Stomach (tissue), 9 donors: ENCODE data around the gene PRRT2. TPM values are rescaled to one million over a fixed set of nuclear protein-coding genes. Genes with fewer than 3 reads are reported as not detected.

ENCODE experiments used
- DNase-seq, 2 donors: peaks; one replicate each; pipeline versions ENCODE4 v3.0.0 to v3.0.0-alpha.2; 2013 to 2019
- H3K27ac ChIP-seq, 5 donors: fragments of 200-600 bp in 4 of 5; sonication (generic) in 4 of 5; one replicate each; pipeline ENCODE4 v1.5.1; 2013 to 2019; ENCODE audit warnings: mild to moderate bottlenecking in 1 of 5, moderate library complexity in 1 of 5
- H3K27me3 ChIP-seq, 3 donors: fragments of 200-600 bp; sonication (generic); one replicate each; pipeline ENCODE4 v1.5.1; 2017 to 2019; ENCODE audit warnings: mixed run types in 1 of 3
- H3K36me3 ChIP-seq, 4 donors: fragments of 200-600 bp; sonication (generic); 1 replicate in 3 of 4; 2 replicates in 1 of 4; pipeline ENCODE4 v1.5.1; 2016 to 2019
- H3K4me1 ChIP-seq, 4 donors: fragments of 200-600 bp; sonication (generic); one replicate each; pipeline ENCODE4 v1.5.1; 2016 to 2019
- H3K4me3 ChIP-seq, 4 donors: fragments of 200-600 bp; sonication (generic) in 3 of 4; one replicate each; pipeline ENCODE4 v1.5.1; 2016 to 2019; ENCODE audit warnings: mild to moderate bottlenecking in 1 of 4
- H3K9me3 ChIP-seq, 4 donors: fragments of 200-600 bp; sonication (generic); one replicate each; pipeline ENCODE4 v1.5.1; 2016 to 2019
- CTCF ChIP-seq, 7 experiments: fragments of 450-650 bp in 4 of 7; fragments of 200-600 bp in 3 of 7; sonication (generic) in 3 of 7; IDR thresholded peaks; one replicate each; pipeline ENCODE4 v1.5.1; 2016 to 2019; ENCODE audit warnings: antibody characterized with exemption in 7 of 7, control low read depth in 2 of 7, mild to moderate bottlenecking in 1 of 7
- EP300 ChIP-seq: sonication (generic); formaldehyde crosslinking; IDR thresholded peaks from one replicate; pipeline ENCODE4 v1.6.1; 2017; ENCODE audit warnings: antibody characterized with exemption
- POLR2A ChIP-seq, 4 donors: fragments of 450-650 bp; IDR thresholded peaks; one replicate each; pipeline ENCODE4 v1.6.1; 2016; ENCODE audit warnings: antibody characterized with exemption in 4 of 4, control low read depth in 2 of 4, mild to moderate bottlenecking in 1 of 4, moderate library complexity in 1 of 4
- POLR2AphosphoS5 ChIP-seq, 3 donors: sonication (generic); formaldehyde crosslinking; IDR thresholded peaks; one replicate each; pipeline ENCODE4 v1.6.1; 2016; ENCODE audit warnings: antibody characterized with exemption in 3 of 3
- WGBS, 5 donors: extraction: QIAGEN DNeasy Blood & Tissue Kit in 3 of 5; methylation state at CpG; one replicate each; pipeline versions ENCODE4 v1.1.5 to v1.1.7; 2013 to 2018; 5-methylcytosine and 5-hydroxymethylcytosine counted together
- intact Hi-C: fragments of 100-400 bp; cut with DNase I; formaldehyde crosslinking; loops from one replicate; pipeline ENCODE4 v1.15.1; 2023; ENCODE audit warnings: low total_unique reads
- polyA plus RNA-seq, 3 donors: library from polyadenylated mRNA; stranded (reverse); fragments of 200-250 nt; gene quantifications; one replicate each; pipeline ENCODE4 v1.2.3, GENCODE V29; 2013
- total RNA-seq, 5 donors: library from RNA; depleted of rRNA; stranded (reverse); fragments of >200 nt; gene quantifications; one replicate each; pipeline versions ENCODE4 v1.1.0 to v1.2.3, GENCODE V29; 2014 to 2016
- donor health status: healthy with polysubstance abuse.
- donor health status: Bipolar disorder and iron deficiency.
- donor health status: healthy.

PRRT2 gene
- total and polyA plus RNA-seq, 8 donors = 0.62 to 17.4 (median 4.0) TPM; not detected in 3

GRCh38 chr16:29837841-29838240, 25.8 kb downstream of the PRRT2 start:
- WGBS, 5 donors = 91 to 96% (median 94%) methylated on average over 5 of the region's 5 CpGs
- H3K36me3 ChIP-seq = peaks cover 89 to 100% (median 100%) of the 10 kb centered on the region in 4 donors
- H3K4me3 ChIP-seq = no peak overlapping the region
- no peak overlapping the region for H3K27ac ChIP-seq
- no peaks in the 10 kb centered on the region for H3K27me3 ChIP-seq
- intact Hi-C loops = no loop called here
- TF ChIP-seq CTCF (IDR thresholded peaks at IDR 0.05) (no peak), POLR2AphosphoS5 (IDR thresholded peaks at IDR 0.05) (no peak), POLR2A (IDR thresholded peaks at IDR 0.05) (no peak), EP300 (no peak)
- no peaks in the 10 kb centered on the region for H3K4me1 ChIP-seq
- DNase-seq = no peak
- H3K9me3 ChIP-seq = no peaks in the 10 kb centered on the region

GRCh38 chr16:29839822-29840221, 27.8 kb downstream of the PRRT2 start:
- no peaks in the 10 kb centered on the region for H3K4me1 ChIP-seq
- no peaks in the 10 kb centered on the region for H3K27me3 ChIP-seq
- no peak overlapping the region for H3K27ac ChIP-seq
- no peak for TF ChIP-seq POLR2A (IDR thresholded peaks at IDR 0.05)
- no peak for TF ChIP-seq POLR2AphosphoS5 (IDR thresholded peaks at IDR 0.05)
- no peak for TF ChIP-seq EP300
- no peak for TF ChIP-seq CTCF (IDR thresholded peaks at IDR 0.05)
- intact Hi-C loops = no loop called here
- no peak for DNase-seq
- no peak overlapping the region for H3K4me3 ChIP-seq
- H3K36me3 ChIP-seq = peaks cover 84 to 100% (median 98%) of the 10 kb centered on the region in 4 donors
- no peaks in the 10 kb centered on the region for H3K9me3 ChIP-seq
- WGBS, 5 donors = 88 to 95% (median 92%) methylated on average over 6 of the region's 6 CpGs

GRCh38 chr16:29840240-29840639, 28.2 kb downstream of the PRRT2 start:
- Histone ChIP-seq H3K4me1 (no peaks in the 10 kb centered on the region), H3K27ac (no peak overlapping the region), H3K27me3 (no peaks in the 10 kb centered on the region), H3K36me3 (peaks cover 84 to 100% (median 98%) of the 10 kb centered on the region in 4 donors), H3K9me3 (no peaks in the 10 kb centered on the region), H3K4me3 (no peak overlapping the region)
- DNase-seq = no peak
- 78 to 87% (median 83%) methylated on average over 8 to 10 of the region's 10 CpGs for WGBS, 5 donors
- intact Hi-C loops = no loop called here
- TF ChIP-seq POLR2A (IDR thresholded peaks at IDR 0.05) = no peak
- no peak for TF ChIP-seq POLR2AphosphoS5 (IDR thresholded peaks at IDR 0.05)
- TF ChIP-seq CTCF (IDR thresholded peaks at IDR 0.05) = no peak
- no peak for TF ChIP-seq EP300

- H3K27me3 ChIP-seq = no peaks in the 10 kb centered on the region
- no peaks in the 10 kb centered on the region for H3K9me3 ChIP-seq
- no peak overlapping the region for H3K4me3 ChIP-seq
- no peaks in the 10 kb centered on the region for H3K4me1 ChIP-seq
- 90 to 93% (median 92%) methylated on average over 17 to 23 of the region's 23 CpGs for WGBS, 5 donors
- no peak overlapping the region for H3K27ac ChIP-seq
- no peak for DNase-seq
- peaks cover 86 to 100% (median 98%) of the 10 kb centered on the region in 4 donors for H3K36me3 ChIP-seq
- TF ChIP-seq CTCF (IDR thresholded peaks at IDR 0.05) (no peak), POLR2A (IDR thresholded peaks at IDR 0.05) (no peak), POLR2AphosphoS5 (IDR thresholded peaks at IDR 0.05) (no peak), EP300 (no peak)
- intact Hi-C loops = no loop called here
These were observed 29.6 kb downstream of the PRRT2 start for GRCh38 chr16:29841631-29842030.
